Measurements from ENCODE around the gene MYBPH.

MYBPH gene

GRCh38 chr1:203177470-203178039 is 1.9 kb upstream of the MYBPH start:
- H3K4me3 ChIP-seq (ENCODE audit: low read length), result no peak overlapping the region
- peaks cover 5% of the 10 kb centered on the region; the same call in 1 of the 2 replicates for H4K20me1 ChIP-seq (ENCODE audit: insufficient read depth, low read length)
- H3K4me1 ChIP-seq (ENCODE audit: low read length), result peaks cover 56% of the 10 kb centered on the region
- H3K27ac ChIP-seq (ENCODE audit: low read length), result no peak overlapping the region
- H3K27me3 ChIP-seq (ENCODE audit: low read depth, low read length), result peaks cover 69% of the 10 kb centered on the region
- no peaks in the 10 kb centered on the region for H3K9me3 ChIP-seq (ENCODE audit: insufficient read depth, low read length)
- H3K9ac ChIP-seq (ENCODE audit: low read length), result no peak overlapping the region
- TF ChIP-seq EZH2phosphoT487 (IDR thresholded peaks at IDR 0.05; ENCODE audit: low read depth) (no peak), CTCF (IDR thresholded peaks at IDR 0.05; ENCODE audit: low read depth, low read length) (no peak)
- no peak overlapping the region for H3K4me2 ChIP-seq (ENCODE audit: low read length)
- H2AFZ ChIP-seq (ENCODE audit: low read depth, low read length), result no peak overlapping the region
- H3K36me3 ChIP-seq (replicated peaks; ENCODE audit: low read depth, low read length), result no peaks in the 10 kb centered on the region
- H3K79me2 ChIP-seq (ENCODE audit: low read length), result no peaks in the 10 kb centered on the region

GRCh38 chr1:203177036-203177405 is 1.4 kb upstream of the MYBPH start:
- no peak overlapping the region for H3K4me3 ChIP-seq (ENCODE audit: low read length)
- H4K20me1 ChIP-seq (ENCODE audit: insufficient read depth, low read length), result peaks cover 5% of the 10 kb centered on the region; the same call in 1 of the 2 replicates
- no peaks in the 10 kb centered on the region for H3K79me2 ChIP-seq (ENCODE audit: low read length)
- no peak overlapping the region for H2AFZ ChIP-seq (ENCODE audit: low read depth, low read length)
- H3K36me3 ChIP-seq (replicated peaks; ENCODE audit: low read depth, low read length), result no peaks in the 10 kb centered on the region
- no peak overlapping the region for H3K27ac ChIP-seq (ENCODE audit: low read length)
- peaks cover 59% of the 10 kb centered on the region for H3K4me1 ChIP-seq (ENCODE audit: low read length)
- no peak for TF ChIP-seq CTCF (IDR thresholded peaks at IDR 0.05; ENCODE audit: low read depth, low read length)
- no peak for TF ChIP-seq EZH2phosphoT487 (IDR thresholded peaks at IDR 0.05; ENCODE audit: low read depth)
- H3K27me3 ChIP-seq (ENCODE audit: low read depth, low read length), result peaks cover 69% of the 10 kb centered on the region
- no peaks in the 10 kb centered on the region for H3K9me3 ChIP-seq (ENCODE audit: insufficient read depth, low read length)
- H3K4me2 ChIP-seq (ENCODE audit: low read length), result no peak overlapping the region
- no peak overlapping the region for H3K9ac ChIP-seq (ENCODE audit: low read length)

- TF ChIP-seq CTCF (IDR thresholded peaks at IDR 0.05; ENCODE audit: low read depth, low read length), result no peak
- TF ChIP-seq EZH2phosphoT487 (IDR thresholded peaks at IDR 0.05; ENCODE audit: low read depth), result no peak
- H3K9ac ChIP-seq (ENCODE audit: low read length), result no peak overlapping the region
- no peak overlapping the region for H3K4me3 ChIP-seq (ENCODE audit: low read length)
- H3K79me2 ChIP-seq (ENCODE audit: low read length), result no peaks in the 10 kb centered on the region
- H3K9me3 ChIP-seq (ENCODE audit: insufficient read depth, low read length), result no peaks in the 10 kb centered on the region
- H3K4me1 ChIP-seq (ENCODE audit: low read length), result peaks cover 59% of the 10 kb centered on the region
- H3K4me2 ChIP-seq (ENCODE audit: low read length), result no peak overlapping the region
- H3K27me3 ChIP-seq (ENCODE audit: low read depth, low read length), result peaks cover 67% of the 10 kb centered on the region
- no peak overlapping the region for H3K27ac ChIP-seq (ENCODE audit: low read length)
- no peaks in the 10 kb centered on the region for H3K36me3 ChIP-seq (replicated peaks; ENCODE audit: low read depth, low read length)
- no peak overlapping the region for H2AFZ ChIP-seq (ENCODE audit: low read depth, low read length)
- peaks cover 5% of the 10 kb centered on the region; the same call in 1 of the 2 replicates for H4K20me1 ChIP-seq (ENCODE audit: insufficient read depth, low read length)
These were observed 828 bp upstream of the MYBPH start for GRCh38 chr1:203176273-203177035.

- H3K27ac ChIP-seq (ENCODE audit: low read length), result no peak overlapping the region
- no peaks in the 10 kb centered on the region for H3K79me2 ChIP-seq (ENCODE audit: low read length)
- H3K4me1 ChIP-seq (ENCODE audit: low read length), result peaks cover 56% of the 10 kb centered on the region
- no peaks in the 10 kb centered on the region for H3K36me3 ChIP-seq (replicated peaks; ENCODE audit: low read depth, low read length)
- H4K20me1 ChIP-seq (ENCODE audit: insufficient read depth, low read length), result peaks cover 5% of the 10 kb centered on the region; the same call in 1 of the 2 replicates
- H3K4me3 ChIP-seq (ENCODE audit: low read length), result no peak overlapping the region
- H2AFZ ChIP-seq (ENCODE audit: low read depth, low read length), result no peak overlapping the region
- no peak overlapping the region for H3K9ac ChIP-seq (ENCODE audit: low read length)
- H3K9me3 ChIP-seq (ENCODE audit: insufficient read depth, low read length), result no peaks in the 10 kb centered on the region
- H3K4me2 ChIP-seq (ENCODE audit: low read length), result no peak overlapping the region
- H3K27me3 ChIP-seq (ENCODE audit: low read depth, low read length), result peaks cover 63% of the 10 kb centered on the region
- no peak for TF ChIP-seq CTCF (IDR thresholded peaks at IDR 0.05; ENCODE audit: low read depth, low read length)
These were observed 208 bp upstream of the MYBPH start for GRCh38 chr1:203175827-203176241.
